H1 (cell line): ENCODE measurements around the gene FCGBP. TPM values are rescaled to one million over a fixed set of nuclear protein-coding genes. Genes with fewer than 3 reads are reported as not detected.

Experiments used
- CTCF ChIA-PET: fragments of 300-600 bp; sonication (Branson Sonifier 250); formaldehyde crosslinking; loops from one replicate; lab custom pipeline; 2021; ENCODE audit not compliant: partially characterized antibody; lab: Charles Lee
- POLR2A ChIA-PET: fragments of 300-600 bp; sonication (Branson Sonifier 250); formaldehyde crosslinking; loops from one replicate; lab custom pipeline; 2021; ENCODE audit warnings: inconsistent platforms; ENCODE audit not compliant: partially characterized antibody; lab: Charles Lee
- DNase-seq, 2 experiments: peaks; one replicate each; pipeline versions ENCODE4 v3.0.0 to v3.0.0-alpha.2; 2010 to 2022; ENCODE audit warnings: low spot score in 2 of 2, low read depth in 1 of 2, mixed read lengths in 1 of 2
- FAIRE-seq: peaks from 2 replicates; lab custom pipeline; 2011; peaks lifted over from hg19 to GRCh38; lab: Jason Lieb, UNC
- H2AFZ ChIP-seq: 2 replicates; pipeline ENCODE4 v1.8.1; 2012; ENCODE audit warnings: low read length, inconsistent platforms
- H2AK5ac ChIP-seq: 2 replicates; pipeline ENCODE4 v1.6.1; 2013; ENCODE audit warnings: low read depth, low read length
- H2BK120ac ChIP-seq: replicated peaks from 2 replicates; pipeline ENCODE3; 2013; ENCODE audit warnings: low read depth, low read length, inconsistent platforms
- H2BK12ac ChIP-seq: 2 replicates; pipeline ENCODE4 v1.6.1; 2013; ENCODE audit warnings: low read depth, low read length
- H2BK15ac ChIP-seq: 2 replicates; pipeline ENCODE4 v1.6.1; 2013; ENCODE audit warnings: low read length
- H2BK20ac ChIP-seq: 2 replicates; pipeline ENCODE4 v1.6.1; 2013; ENCODE audit warnings: low read length
- H2BK5ac ChIP-seq: 2 replicates; pipeline ENCODE4 v1.6.1; 2013; ENCODE audit warnings: low read depth, low read length
- H3K14ac ChIP-seq: 2 replicates; pipeline ENCODE4 v1.6.1; 2013; ENCODE audit warnings: inconsistent platforms; ENCODE audit not compliant: insufficient read length
- H3K18ac ChIP-seq: 2 replicates; pipeline ENCODE4 v1.6.1; 2013; ENCODE audit warnings: low read length; ENCODE audit errors: extremely low read depth
- H3K23ac ChIP-seq: 2 replicates; pipeline ENCODE4 v1.6.1; 2013; ENCODE audit warnings: inconsistent platforms; ENCODE audit not compliant: insufficient read length
- H3K23me2 ChIP-seq: 2 replicates; pipeline ENCODE4 v1.6.1; 2013; ENCODE audit warnings: low read depth, low read length
- H3K27ac ChIP-seq: 2 replicates; pipeline ENCODE4 v1.6.1; 2011; ENCODE audit warnings: low read depth, low read length, inconsistent platforms
- H3K27me3 ChIP-seq, 4 experiments: replicated peaks in 1 of 4; 1 replicate in 1 of 4; 2 replicates in 3 of 4; pipeline versions ENCODE4 v1.6.1 to v1.8.1; 2011 to 2013; ENCODE audit warnings: low read length in 3 of 4, mild to moderate bottlenecking in 3 of 4, inconsistent platforms in 2 of 4, mixed read lengths in 2 of 4, moderate library complexity in 1 of 4; ENCODE audit not compliant: control insufficient read depth in 3 of 4, insufficient read depth in 3 of 4; ENCODE audit errors: extremely low read depth in 1 of 4
- H3K36me3 ChIP-seq, 4 experiments: 2 replicates each; pipeline versions ENCODE4 v1.6.1 to v1.8.1; 2011 to 2013; ENCODE audit warnings: mild to moderate bottlenecking in 4 of 4, low read length in 3 of 4, moderate library complexity in 2 of 4, control low read depth in 1 of 4, inconsistent platforms in 1 of 4; ENCODE audit not compliant: insufficient read depth in 4 of 4, control insufficient read depth in 2 of 4
- H3K4ac ChIP-seq: replicated peaks from 2 replicates; pipeline ENCODE3; 2013; ENCODE audit warnings: low read length, low read depth, mixed read lengths, inconsistent platforms; ENCODE audit not compliant: insufficient read length
- H3K4me1 ChIP-seq, 4 experiments: replicated peaks in 1 of 4; 1 replicate in 1 of 4; 2 replicates in 3 of 4; pipeline versions ENCODE4 v1.6.1 to v1.8.1; 2011 to 2013; ENCODE audit warnings: low read length in 3 of 4, inconsistent platforms in 2 of 4, mixed read lengths in 1 of 4; ENCODE audit not compliant: insufficient read depth in 4 of 4, control insufficient read depth in 3 of 4
- H3K4me2 ChIP-seq, 2 experiments: 2 replicates each; pipeline versions ENCODE4 v1.6.1 to v1.8.1; 2011 to 2013; ENCODE audit warnings: low read depth in 2 of 2, low read length in 2 of 2, control low read depth in 1 of 2, inconsistent platforms in 1 of 2, mild to moderate bottlenecking in 1 of 2; ENCODE audit not compliant: insufficient read depth in 1 of 2
- H3K4me3 ChIP-seq, 4 experiments: fragments of 200-600, 300-600 bp in 1 of 4; sonication (generic), shearing (Covaris generic), sonication (Bioruptor Twin) in 1 of 4; 2 replicates each; pipeline versions ENCODE4 v1.5.1 to v1.8.1; 2011 to 2016; ENCODE audit warnings: low read length in 4 of 4, low read depth in 3 of 4, control low read depth in 2 of 4, inconsistent platforms in 2 of 4, mild to moderate bottlenecking in 2 of 4, mixed read lengths in 1 of 4, moderate library complexity in 1 of 4; ENCODE audit not compliant: insufficient read depth in 2 of 4; ENCODE audit errors: extremely low read depth in 1 of 4
- H3K56ac ChIP-seq: replicated peaks from 2 replicates; pipeline ENCODE3; 2013; ENCODE audit warnings: low read depth, mild to moderate bottlenecking, mixed read lengths, low read length, inconsistent platforms; ENCODE audit not compliant: insufficient read length
- H3K79me1 ChIP-seq: 2 replicates; pipeline ENCODE4 v1.6.1; 2013; ENCODE audit warnings: low read depth, low read length, control low read depth
- H3K79me2 ChIP-seq, 2 experiments: 2 replicates each; pipeline versions ENCODE4 v1.6.1 to v1.8.1; 2012 to 2013; ENCODE audit warnings: low read length in 2 of 2, mild to moderate bottlenecking in 2 of 2, inconsistent platforms in 1 of 2; ENCODE audit not compliant: insufficient read depth in 2 of 2, control insufficient read depth in 1 of 2
- H3K9ac ChIP-seq, 4 experiments: replicated peaks in 1 of 4; 1 replicate in 1 of 4; 2 replicates in 3 of 4; pipeline versions ENCODE4 v1.6.1 to v1.8.1; 2011 to 2013; ENCODE audit warnings: low read depth in 3 of 4, low read length in 3 of 4, control low read depth in 2 of 4, mild to moderate bottlenecking in 2 of 4, moderate library complexity in 2 of 4, inconsistent platforms in 1 of 4; ENCODE audit errors: extremely low read depth in 1 of 4
- H3K9me3 ChIP-seq, 2 experiments: 2 replicates each; pipeline versions ENCODE4 v1.6.1 to v1.8.1; 2012 to 2013; ENCODE audit warnings: mild to moderate bottlenecking in 2 of 2, moderate library complexity in 2 of 2, control low read depth in 1 of 2, inconsistent platforms in 1 of 2, low read depth in 1 of 2, low read length in 1 of 2, mixed read lengths in 1 of 2; ENCODE audit not compliant: insufficient read depth in 2 of 2
- H4K20me1 ChIP-seq, 2 experiments: replicated peaks in 1 of 2; 2 replicates each; pipeline versions ENCODE3 to v1.8.1; 2011 to 2013; ENCODE audit warnings: inconsistent platforms in 2 of 2, low read length in 2 of 2, mild to moderate bottlenecking in 1 of 2; ENCODE audit not compliant: insufficient read depth in 2 of 2, control insufficient read depth in 1 of 2
- H4K5ac ChIP-seq: 2 replicates; pipeline ENCODE4 v1.6.1; 2013; ENCODE audit warnings: low read length, low read depth, mixed read lengths, inconsistent platforms; ENCODE audit not compliant: insufficient read length
- H4K8ac ChIP-seq: 2 replicates; pipeline ENCODE4 v1.8.0; 2013; ENCODE audit warnings: mild to moderate bottlenecking, moderate library complexity, low read length, inconsistent platforms; ENCODE audit not compliant: insufficient read depth; ENCODE audit errors: extremely low read depth
- H4K91ac ChIP-seq: replicated peaks from 2 replicates; pipeline ENCODE3; 2013; ENCODE audit warnings: low read length, mixed read lengths, inconsistent platforms; ENCODE audit not compliant: insufficient read length
- CBX5 ChIP-seq: fragments of 300-800, 300-1000 bp; sonication (generic); IDR thresholded peaks from 2 replicates; pipeline ENCODE4 v1.7.1; 2016; ENCODE audit warnings: antibody characterized with exemption, low read length, low read depth
- GABPA ChIP-seq: IDR thresholded peaks from 2 replicates; pipeline ENCODE4 v1.6.1; 2011; ENCODE audit warnings: mild to moderate bottlenecking, low read length, moderate library complexity, borderline replicate concordance; ENCODE audit not compliant: insufficient read depth
- KDM1A ChIP-seq: fragments of 200-600, 300-600 bp; sonication (generic); IDR thresholded peaks from 2 replicates; pipeline ENCODE4 v1.7.1; 2016; ENCODE audit warnings: mild to moderate bottlenecking, low read length, borderline replicate concordance
- KDM5A ChIP-seq: fragments of 200-600 bp; IDR thresholded peaks from 2 replicates; pipeline ENCODE4 v1.7.1; 2012; ENCODE audit warnings: mild to moderate bottlenecking, low read length, inconsistent platforms, mixed read lengths
- NANOG ChIP-seq: IDR thresholded peaks from 2 replicates; pipeline ENCODE4 v1.6.1; 2011; ENCODE audit warnings: low read length, low read depth, mild to moderate bottlenecking, inconsistent platforms; ENCODE audit not compliant: insufficient read depth, poor library complexity, severe bottlenecking
- SIX5 ChIP-seq: IDR thresholded peaks from 2 replicates; pipeline ENCODE4 v1.6.1; 2011; ENCODE audit warnings: mild to moderate bottlenecking, low read depth, low read length
- SUZ12 ChIP-seq: fragments of 200-600 bp; sonication (generic); IDR thresholded peaks from 2 replicates; pipeline ENCODE4 v1.6.1; 2012; ENCODE audit warnings: mild to moderate bottlenecking, inconsistent platforms, low read length, moderate library complexity, mixed read lengths
- TAF1 ChIP-seq: IDR thresholded peaks from 2 replicates; pipeline ENCODE4 v1.6.1; 2011; ENCODE audit warnings: mild to moderate bottlenecking, low read depth, low read length
- TBP ChIP-seq: IDR thresholded peaks from 2 replicates; pipeline ENCODE4 v1.6.1; 2011; ENCODE audit warnings: low read depth, low read length, improper control_type of control experiment
- USF2 ChIP-seq: IDR thresholded peaks from 2 replicates; pipeline ENCODE4 v1.6.1; 2011; ENCODE audit warnings: low read length, improper control_type of control experiment
- WGBS, 2 experiments: shearing (Covaris generic) in 1 of 2; methylation state at CpG; one replicate each; pipeline versions ENCODE4 v1.1.6 to v1.1.7; 2013 to 2015; ENCODE audit warnings: low lambda C conversion rate in 2 of 2, mixed read lengths in 2 of 2, inconsistent platforms in 1 of 2, low coverage in 1 of 2, missing lambda C conversion rate in 1 of 2; ENCODE audit not compliant: insufficient replicate concordance in 2 of 2, insufficient coverage in 1 of 2, insufficient read length in 1 of 2; ENCODE audit errors: extremely low coverage in 1 of 2, missing lambda C conversion rate in 1 of 2; 5-methylcytosine and 5-hydroxymethylcytosine counted together
- polyA plus RNA-seq, 7 experiments: library from polyadenylated mRNA; depleted of rRNA in 3 of 7; stranded (reverse) in 5 of 7; unstranded in 2 of 7; fragments of >200 nt in 5 of 7; fragments of 200-250 nt in 2 of 7; gene quantifications; 1 replicate in 5 of 7; 2 replicates in 1 of 7; 4 replicates in 1 of 7; pipeline versions ENCODE4 v1.2.1 to v1.2.3, GENCODE V29; 2011 to 2013; ENCODE audit warnings: missing spikeins in 2 of 7, mixed read lengths in 2 of 7
- total RNA-seq: library from RNA; stranded (reverse); fragmentation: NEBNext Ultra II Directional; extraction: Animal tissue kit (Norgen Biotek cat#: 25700); gene quantifications from 2 replicates; pipeline ENCODE4 v1.2.1, GENCODE V29; 2021

The FCGBP gene
- total and polyA plus RNA-seq, 2 of the 8 experiments (the other 6 are each of a cell fraction or from before 2014, with no cell fraction given): 1.1 to 3.1 TPM

- POLR2A ChIA-PET: no interaction called here
- 93% methylated on average over 15 of the region's 20 CpGs; no CpG with 5 or more reads in 1 of the 2 experiments for WGBS, 2 experiments
- Histone ChIP-seq H3K79me1 (no peaks in the 10 kb centered on the region), H2BK5ac (no peak overlapping the region), H3K9ac (no peak overlapping the region), H3K36me3 (no peaks in the 10 kb centered on the region), H3K27ac (no peak overlapping the region), H3K23me2 (no peaks in the 10 kb centered on the region), H3K14ac (no peak overlapping the region), H3K79me2 (no peaks in the 10 kb centered on the region), H3K4me3 (no peak overlapping the region), H3K4ac (no peak overlapping the region), H2AFZ (no peak overlapping the region), H4K8ac (no peak overlapping the region; the same call in 1 of the 2 replicates), H4K20me1 (no peaks in the 10 kb centered on the region), H2BK15ac (no peak overlapping the region), H3K23ac (no peak overlapping the region), H3K27me3 (no peaks in the 10 kb centered on the region), H3K56ac (no peak overlapping the region), H3K9me3 (no peaks in the 10 kb centered on the region), H3K18ac (no peak overlapping the region), H3K4me2 (no peak overlapping the region), H2BK120ac (no peak overlapping the region), H2AK5ac (no peak overlapping the region), H4K91ac (no peak overlapping the region), H2BK20ac (no peak overlapping the region), H4K5ac (no peak overlapping the region), H2BK12ac (no peak overlapping the region), H3K4me1 (no peaks in the 10 kb centered on the region)
- CTCF ChIA-PET: interaction anchor here (0.6 to 2.7 kb wide), 4 partner anchors 15 to 305 kb away, joined by 3 to 10 read pairs (median 4); partner anchors contain the start of gene PSMC4
- TF ChIP-seq SIX5: no peak
- no peak for TF ChIP-seq KDM5A
- no peak for TF ChIP-seq GABPA
- TF ChIP-seq SUZ12: no peak
- TF ChIP-seq TBP: no peak
- no peak for TF ChIP-seq KDM1A
- TF ChIP-seq CBX5: no peak
- TF ChIP-seq NANOG: no peak
- TF ChIP-seq USF2: no peak
- TF ChIP-seq TAF1: no peak
- no peak for DNase-seq
- no peak for FAIRE-seq
Observed at GRCh38 chr19:39913682-39914333, 20.6 kb downstream of the FCGBP start.
